Transverse colon (tissue), 4 donors: Measurements from ENCODE around the gene ARL4D. TPM values are rescaled to one million over a fixed set of nuclear protein-coding genes. Genes with fewer than 3 reads are reported as not detected.

Experiments used
- DNase-seq: peaks from one replicate; pipeline ENCODE4 v3.0.0-alpha.2; 2019
- H3K27ac ChIP-seq, 4 donors: fragments of 200-600 bp; sonication (generic); 2 replicates each; pipeline ENCODE4 v1.5.1; 2016 to 2018; ENCODE audit warnings: inconsistent platforms in 4 of 4
- H3K27me3 ChIP-seq: fragments of 200-600 bp; sonication (generic); 2 replicates; pipeline ENCODE4 v1.5.1; 2017; ENCODE audit warnings: inconsistent platforms
- H3K36me3 ChIP-seq, 4 donors: fragments of 200-600 bp; sonication (generic); 2 replicates each; pipeline ENCODE4 v1.5.1; 2017 to 2019; ENCODE audit warnings: inconsistent platforms in 4 of 4
- H3K4me1 ChIP-seq, 4 donors: fragments of 200-600 bp; sonication (generic); 2 replicates each; pipeline ENCODE4 v1.5.1; 2017 to 2020; ENCODE audit warnings: inconsistent platforms in 4 of 4
- H3K4me3 ChIP-seq, 4 donors: fragments of 200-600 bp; sonication (generic); 1 replicate in 1 of 4; 2 replicates in 3 of 4; pipeline versions ENCODE4 v1.5.1 to v1.6.1; 2017 to 2019; ENCODE audit warnings: inconsistent platforms in 4 of 4
- H3K9me3 ChIP-seq, 2 donors: fragments of 200-600 bp; sonication (generic); 2 replicates each; pipeline ENCODE4 v1.5.1; 2017 to 2019; ENCODE audit warnings: inconsistent platforms in 2 of 2
- CTCF ChIP-seq, 5 experiments: fragments of 200-600 bp in 3 of 5; fragments of 450-650 bp in 2 of 5; sonication (generic) in 3 of 5; IDR thresholded peaks; 1 replicate in 2 of 5; 2 replicates in 3 of 5; pipeline ENCODE4 v1.5.1; 2016 to 2017; ENCODE audit warnings: antibody characterized with exemption in 5 of 5, inconsistent platforms in 3 of 5, mild to moderate bottlenecking in 2 of 5, moderate library complexity in 1 of 5
- EP300 ChIP-seq: sonication (generic); formaldehyde crosslinking; IDR thresholded peaks from one replicate; pipeline ENCODE4 v1.6.1; 2017; ENCODE audit warnings: antibody characterized with exemption, low read depth
- POLR2A ChIP-seq: fragments of 450-650 bp; IDR thresholded peaks from one replicate; pipeline ENCODE4 v1.6.1; 2016; ENCODE audit warnings: antibody characterized with exemption, mild to moderate bottlenecking, moderate library complexity
- POLR2AphosphoS5 ChIP-seq, 3 donors: sonication (generic); formaldehyde crosslinking; IDR thresholded peaks; one replicate each; pipeline ENCODE4 v1.6.1; 2016; ENCODE audit warnings: antibody characterized with exemption in 3 of 3
- WGBS, 2 donors: methylation state at CpG; one replicate each; pipeline ENCODE4 v1.1.5; 2018; ENCODE audit warnings: low coverage in 1 of 2; 5-methylcytosine and 5-hydroxymethylcytosine counted together
- in situ Hi-C, 4 donors: fragments of 200-750 bp; cut with MboI; loops; one replicate each; pipeline versions ENCODE4 v1.15.0 to v1.15.1; 2017; ENCODE audit warnings: low sequenced_read_pairs in 3 of 4, low pct_ligation_motif_present in 1 of 4, low pct_unique_long_range_greater_than_20kb in 1 of 4
- intact Hi-C: fragments of 100-400 bp; cut with DNase I; formaldehyde crosslinking; loops from one replicate; pipeline ENCODE4 v1.15.1; 2023; ENCODE audit warnings: low total_unique reads
- total RNA-seq, 4 donors: library from RNA; depleted of rRNA; stranded (reverse); fragments of >200 nt; gene quantifications; one replicate each; pipeline ENCODE4 v1.1.0, GENCODE V29; 2016

The ARL4D gene
- total RNA-seq, 4 donors from 2014 or later, result 6.7 to 29.5 (median 8.8) TPM

- intact Hi-C loops (no loop called here), in situ Hi-C loops (loop anchor here in 1 of 4 donors (5.0 kb wide), 1 partner anchor 80 kb away; the partner anchor contains the start of gene DHX8)
- H3K9me3 ChIP-seq, result no peaks in the 10 kb centered on the region
- H3K27ac ChIP-seq, result peak overlapping the region; percentile 49 to 94 (median 88)
- WGBS, 2 donors, result 92 to 93% methylated on average over 2 to 3 of the region's 3 CpGs
- H3K36me3 ChIP-seq, result no peaks in the 10 kb centered on the region
- H3K4me3 ChIP-seq, result no peak overlapping the region
- TF ChIP-seq EP300 (no peak), POLR2AphosphoS5 (IDR thresholded peaks at IDR 0.05) (no peak), POLR2A (no peak), CTCF (IDR thresholded peaks at IDR 0.05) (no peak)
- H3K27me3 ChIP-seq, result no peaks in the 10 kb centered on the region
- no peak for DNase-seq
- H3K4me1 ChIP-seq, result peaks cover 0 to 28% (median 6%) of the 10 kb centered on the region in 4 donors
Observed at GRCh38 chr17:43402567-43402966, 3.8 kb downstream of the ARL4D start.

- in situ Hi-C loops, result loop anchor here in 1 of 4 donors (5.0 kb wide), 1 partner anchor 78 kb away; the partner anchor contains the start of gene DHX8
- Histone ChIP-seq H3K27ac (peak overlapping the region in 2 of 4 donors; percentile 5 to 17), H3K4me1 (peaks cover 0 to 23% (median 4%) of the 10 kb centered on the region in 4 donors), H3K4me3 (no peak overlapping the region), H3K27me3 (no peaks in the 10 kb centered on the region), H3K9me3 (no peaks in the 10 kb centered on the region), H3K36me3 (no peaks in the 10 kb centered on the region)
- TF ChIP-seq EP300, result no peak
- no peak for TF ChIP-seq POLR2AphosphoS5 (IDR thresholded peaks at IDR 0.05)
- no peak for TF ChIP-seq CTCF (IDR thresholded peaks at IDR 0.05)
- TF ChIP-seq POLR2A, result no peak
- intact Hi-C loops, result no loop called here
- DNase-seq, result no peak
- WGBS, 2 donors, result 70 to 88% methylated on average over 4 to 5 of the region's 5 CpGs
Observed at GRCh38 chr17:43403846-43404245, 5.1 kb downstream of the ARL4D start.

GRCh38 chr17:43405861-43406260, 7.1 kb downstream of the ARL4D start:
- H3K9me3 ChIP-seq, result no peaks in the 10 kb centered on the region
- TF ChIP-seq CTCF (IDR thresholded peaks at IDR 0.05), result no peak
- no peak for TF ChIP-seq EP300
- no peak for TF ChIP-seq POLR2A
- no peak for TF ChIP-seq POLR2AphosphoS5 (IDR thresholded peaks at IDR 0.05)
- no peak overlapping the region for H3K27ac ChIP-seq
- in situ Hi-C loops, result no loop called here
- peaks cover 0 to 18% (median 4%) of the 10 kb centered on the region in 4 donors for H3K4me1 ChIP-seq
- intact Hi-C loops, result no loop called here
- H3K27me3 ChIP-seq, result no peaks in the 10 kb centered on the region
- H3K4me3 ChIP-seq, result no peak overlapping the region
- no peaks in the 10 kb centered on the region for H3K36me3 ChIP-seq
- no peak for DNase-seq

GRCh38 chr17:43406676-43407645, 8.2 kb downstream of the ARL4D start:
- 72 to 73% methylated on average over 2 to 10 of the region's 10 CpGs for WGBS, 2 donors
- intact Hi-C loops (no loop called here), in situ Hi-C loops (no loop called here)
- no peaks in the 10 kb centered on the region for H3K36me3 ChIP-seq
- peak overlapping the region in 3 of 4 donors; percentile 39 to 69 (median 43) for H3K27ac ChIP-seq
- H3K4me1 ChIP-seq, result peaks cover 0 to 8% (median under 1%) of the 10 kb centered on the region in 4 donors
- no peaks in the 10 kb centered on the region for H3K27me3 ChIP-seq
- DNase-seq, result no peak
- no peak for TF ChIP-seq CTCF (IDR thresholded peaks at IDR 0.05)
- TF ChIP-seq EP300, result no peak
- no peak for TF ChIP-seq POLR2AphosphoS5 (IDR thresholded peaks at IDR 0.05)
- TF ChIP-seq POLR2A, result no peak
- no peak overlapping the region for H3K4me3 ChIP-seq
- H3K9me3 ChIP-seq, result no peaks in the 10 kb centered on the region
